Lower leg skin (tissue), 3 donors: ENCODE results near the gene ARHGAP28.

Source experiments
- POLR2A ChIP-seq, 2 donors: fragments of 450-650 bp; IDR thresholded peaks; one replicate each; pipeline ENCODE4 v1.6.1; 2016 to 2017; ENCODE audit warnings: antibody characterized with exemption in 2 of 2, mild to moderate bottlenecking in 1 of 2, moderate library complexity in 1 of 2
- TF ChIP-seq, protein P1 (sequence below), 3 donors: fragments of 450-650 bp; IDR thresholded peaks; one replicate each; pipeline ENCODE4 v1.5.1; 2016; ENCODE audit warnings: antibody characterized with exemption in 3 of 3, mild to moderate bottlenecking in 3 of 3, moderate library complexity in 2 of 3

DNA sequence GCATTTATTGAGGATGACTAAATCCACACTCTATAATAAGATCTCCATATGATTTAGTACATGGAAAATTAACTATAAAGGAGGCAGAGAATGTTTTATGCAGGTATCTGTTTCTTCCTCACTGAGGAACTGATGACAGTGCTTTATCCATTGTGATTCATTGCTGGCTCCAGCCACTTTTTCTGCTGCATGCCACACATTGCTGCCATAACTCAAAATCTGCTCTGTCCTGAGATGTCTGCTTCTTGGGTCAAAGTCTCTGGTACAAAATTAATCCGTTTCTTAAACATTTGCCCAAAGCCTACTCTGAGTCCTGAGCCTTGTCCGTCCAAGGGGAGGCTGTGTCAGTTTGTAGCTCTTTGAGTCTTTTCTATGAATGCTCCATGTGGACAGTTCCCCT lies 15.5 kb upstream of the ARHGAP28 start:
- TF ChIP-seq, protein P1, sequence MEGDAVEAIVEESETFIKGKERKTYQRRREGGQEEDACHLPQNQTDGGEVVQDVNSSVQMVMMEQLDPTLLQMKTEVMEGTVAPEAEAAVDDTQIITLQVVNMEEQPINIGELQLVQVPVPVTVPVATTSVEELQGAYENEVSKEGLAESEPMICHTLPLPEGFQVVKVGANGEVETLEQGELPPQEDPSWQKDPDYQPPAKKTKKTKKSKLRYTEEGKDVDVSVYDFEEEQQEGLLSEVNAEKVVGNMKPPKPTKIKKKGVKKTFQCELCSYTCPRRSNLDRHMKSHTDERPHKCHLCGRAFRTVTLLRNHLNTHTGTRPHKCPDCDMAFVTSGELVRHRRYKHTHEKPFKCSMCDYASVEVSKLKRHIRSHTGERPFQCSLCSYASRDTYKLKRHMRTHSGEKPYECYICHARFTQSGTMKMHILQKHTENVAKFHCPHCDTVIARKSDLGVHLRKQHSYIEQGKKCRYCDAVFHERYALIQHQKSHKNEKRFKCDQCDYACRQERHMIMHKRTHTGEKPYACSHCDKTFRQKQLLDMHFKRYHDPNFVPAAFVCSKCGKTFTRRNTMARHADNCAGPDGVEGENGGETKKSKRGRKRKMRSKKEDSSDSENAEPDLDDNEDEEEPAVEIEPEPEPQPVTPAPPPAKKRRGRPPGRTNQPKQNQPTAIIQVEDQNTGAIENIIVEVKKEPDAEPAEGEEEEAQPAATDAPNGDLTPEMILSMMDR (IDR thresholded peaks at IDR 0.05), result no peak
- no peak for TF ChIP-seq POLR2A (IDR thresholded peaks at IDR 0.05)
